Liver (tissue), 3 donors: Measurements from ENCODE around the gene TSPAN15.

Source experiments
- CTCF ChIP-seq: fragments of 150-350 bp; IDR thresholded peaks from 2 replicates; pipeline ENCODE4 v1.5.1; 2017; ENCODE audit warnings: improper control_type of control experiment, low read depth, low read length; ENCODE audit not compliant: missing input control
- EGR1 ChIP-seq, 2 donors: IDR thresholded peaks; 2 replicates each; pipeline ENCODE4 v1.6.1; 2016 to 2018; ENCODE audit warnings: antibody characterized with exemption in 2 of 2, low read depth in 2 of 2
- HNF4A ChIP-seq, 2 donors: conservative IDR thresholded peaks; 2 replicates each; pipeline ENCODE4 v1.6.1; 2016; ENCODE audit warnings: antibody characterized with exemption in 2 of 2, mild to moderate bottlenecking in 2 of 2
- MAX ChIP-seq: IDR thresholded peaks from 2 replicates; pipeline ENCODE4 v1.6.1; 2016; ENCODE audit warnings: antibody characterized with exemption
- RAD21 ChIP-seq, 2 donors: IDR thresholded peaks; 2 replicates each; pipeline ENCODE4 v1.6.1; 2016; ENCODE audit warnings: antibody characterized with exemption in 2 of 2, mild to moderate bottlenecking in 2 of 2
- REST ChIP-seq: IDR thresholded peaks from 2 replicates; pipeline ENCODE4 v1.6.1; 2016; ENCODE audit warnings: antibody characterized with exemption, mild to moderate bottlenecking
- YY1 ChIP-seq: IDR thresholded peaks from 2 replicates; pipeline ENCODE4 v1.6.1; 2016; ENCODE audit warnings: antibody characterized with exemption, mild to moderate bottlenecking
- donor health status: healthy.
- donor health status: healthy.

GRCh38 chr10:69425511-69426298 lies 25.6 kb upstream of the TSPAN15 start:
- TF ChIP-seq CTCF, result no peak
- TF ChIP-seq RAD21 (IDR thresholded peaks at IDR 0.05), result no peak
- no peak for TF ChIP-seq REST
- TF ChIP-seq MAX, result no peak
- TF ChIP-seq YY1, result no peak
- no peak for TF ChIP-seq EGR1 (IDR thresholded peaks at IDR 0.05; ENCODE audit: low read depth in 2 of 2)
- no peak for TF ChIP-seq HNF4A (conservative IDR thresholded peaks at IDR 0.05)
